Prostate gland (tissue), 2 donors: ENCODE results near the gene TMEM30A. TPM values are rescaled to one million over a fixed set of nuclear protein-coding genes. Genes with fewer than 3 reads are reported as not detected.
A peak's percentile ranks its signal among the peaks of the same experiment; 100 is the strongest.

ENCODE experiments used
- DNase-seq: peaks from one replicate; pipeline ENCODE4 v3.0.0-alpha.2; 2019; ENCODE audit warnings: low spot score
- H3K27ac ChIP-seq, 2 donors: fragments of 200-600 bp; sonication (generic); 2 replicates each; pipeline ENCODE4 v1.5.1; 2017 to 2019
- H3K27me3 ChIP-seq: fragments of 200-600 bp; sonication (generic); replicated peaks from 2 replicates; pipeline ENCODE4 v1.5.1; 2019; ENCODE audit not compliant: insufficient read depth
- H3K36me3 ChIP-seq, 2 donors: fragments of 200-600 bp; sonication (generic); 1 replicate in 1 of 2; 2 replicates in 1 of 2; pipeline versions ENCODE4 v1.5.1 to v1.8.1; 2017 to 2019
- H3K4me1 ChIP-seq: fragments of 200-600 bp; sonication (generic); replicated peaks from 2 replicates; pipeline ENCODE4 v1.5.1; 2019
- H3K4me3 ChIP-seq, 2 donors: fragments of 200-600 bp; sonication (generic); 2 replicates each; pipeline ENCODE4 v1.5.1; 2017 to 2019
- H3K9me3 ChIP-seq: fragments of 200-600 bp; sonication (generic); 2 replicates; pipeline ENCODE4 v1.5.1; 2017
- CTCF ChIP-seq, 4 experiments: fragments of 200-600 bp in 2 of 4; fragments of 450-650 bp in 2 of 4; sonication (generic) in 2 of 4; IDR thresholded peaks; 1 replicate in 3 of 4; 2 replicates in 1 of 4; pipeline ENCODE4 v1.5.1; 2016 to 2019; ENCODE audit warnings: antibody characterized with exemption in 4 of 4, mild to moderate bottlenecking in 2 of 4, moderate library complexity in 2 of 4
- POLR2A ChIP-seq: fragments of 450-650 bp; IDR thresholded peaks from one replicate; pipeline ENCODE4 v1.6.1; 2016; ENCODE audit warnings: antibody characterized with exemption, mild to moderate bottlenecking
- POLR2AphosphoS5 ChIP-seq: sonication (generic); formaldehyde crosslinking; IDR thresholded peaks from one replicate; pipeline ENCODE4 v1.6.1; 2017; ENCODE audit warnings: antibody characterized with exemption
- WGBS: methylation state at CpG from one replicate; pipeline ENCODE4 v1.1.5; 2018; 5-methylcytosine and 5-hydroxymethylcytosine counted together
- intact Hi-C: fragments of 100-400 bp; cut with DNase I; formaldehyde crosslinking; loops from one replicate; pipeline ENCODE4 v1.14.2; 2022
- total RNA-seq, 2 donors: library from RNA; depleted of rRNA; stranded (reverse); fragments of >200 nt; gene quantifications; one replicate each; pipeline ENCODE4 v1.1.0, GENCODE V29; 2016

TMEM30A gene
- total RNA-seq, 2 donors from 2014 or later = 60.5 to 82.3 TPM

- no peaks in the 10 kb centered on the region for H3K36me3 ChIP-seq
- peak within 1 kb of the TSS; percentile 37 to 38 for H3K4me3 ChIP-seq
- H3K27me3 ChIP-seq = peaks cover 3% of the 10 kb centered on the region
- WGBS = under 1% methylated on average over 64 of the region's 64 CpGs
- no peak for TF ChIP-seq CTCF (IDR thresholded peaks at IDR 0.05)
- peak; percentile 14 for TF ChIP-seq POLR2A
- TF ChIP-seq POLR2AphosphoS5 = peak; percentile 39
- H3K27ac ChIP-seq = peak within 1 kb of the TSS; percentile 41 to 60
- H3K4me1 ChIP-seq = no peaks in the 10 kb centered on the region
- intact Hi-C loops = loop anchor here (2.0 to 5.0 kb wide), 3 partner anchors 795 to 1349 kb away; no protein-coding TSS in a partner anchor
- no peaks in the 10 kb centered on the region for H3K9me3 ChIP-seq
- DNase-seq = peak; percentile 83
Measured at GRCh38 chr6:75205776-75206575, 78.6 kb downstream of the TMEM30A start, which contains the start of gene COL12A1. COL12A1 (minus strand) TSS chr6:75206053; CDS start chr6:75202792, 3,261 bp downstream.

GRCh38 chr6:75204959-75205775 is 79.4 kb downstream of the TMEM30A start:
- H3K9me3 ChIP-seq = no peaks in the 10 kb centered on the region
- WGBS = under 1% methylated on average over 47 of the region's 47 CpGs
- no peaks in the 10 kb centered on the region for H3K36me3 ChIP-seq
- no peak for TF ChIP-seq POLR2AphosphoS5
- no peak for TF ChIP-seq CTCF (IDR thresholded peaks at IDR 0.05)
- TF ChIP-seq POLR2A = no peak
- H3K27me3 ChIP-seq = peaks cover 3% of the 10 kb centered on the region
- intact Hi-C loops = loop anchor here (2.0 to 5.0 kb wide), 4 partner anchors 108 to 1348 kb away; no protein-coding TSS in a partner anchor
- peak overlapping the region; percentile 41 to 60 for H3K27ac ChIP-seq
- H3K4me1 ChIP-seq = no peaks in the 10 kb centered on the region
- H3K4me3 ChIP-seq = peak overlapping the region; percentile 37 to 38
- DNase-seq = no peak

- Histone ChIP-seq H3K4me1 (no peaks in the 10 kb centered on the region), H3K4me3 (peak overlapping the region; percentile 37 to 38), H3K36me3 (no peaks in the 10 kb centered on the region), H3K9me3 (no peaks in the 10 kb centered on the region), H3K27ac (peak overlapping the region; percentile 41 to 60), H3K27me3 (peaks cover 3% of the 10 kb centered on the region)
- TF ChIP-seq CTCF (IDR thresholded peaks at IDR 0.05) (peak; percentile 24 to 71 (median 61)), POLR2AphosphoS5 (peak; percentile 14), POLR2A (no peak)
- DNase-seq = peak; percentile 49
- under 1% methylated on average over 35 of the region's 35 CpGs for WGBS
- intact Hi-C loops = loop anchor here (2.0 to 5.0 kb wide), 2 partner anchors 107 to 794 kb away; no protein-coding TSS in a partner anchor
Measured at GRCh38 chr6:75204217-75204958, 80.2 kb downstream of the TMEM30A start.

GRCh38 chr6:75203721-75204120 is 80.9 kb downstream of the TMEM30A start:
- peaks cover 3% of the 10 kb centered on the region for H3K27me3 ChIP-seq
- TF ChIP-seq POLR2AphosphoS5 = no peak
- TF ChIP-seq POLR2A = no peak
- TF ChIP-seq CTCF (IDR thresholded peaks at IDR 0.05) = no peak
- no peak overlapping the region for H3K27ac ChIP-seq
- no peak overlapping the region for H3K4me3 ChIP-seq
- H3K4me1 ChIP-seq = no peaks in the 10 kb centered on the region
- no peaks in the 10 kb centered on the region for H3K9me3 ChIP-seq
- 9% methylated on average over 5 of the region's 5 CpGs for WGBS
- intact Hi-C loops = loop anchor here (2.0 to 5.0 kb wide), 2 partner anchors 106 to 793 kb away; no protein-coding TSS in a partner anchor
- no peaks in the 10 kb centered on the region for H3K36me3 ChIP-seq
- no peak for DNase-seq

Other genes with a start within 250 kb of the TMEM30A start
- gene COL12A1, start 78.7 kb downstream of the TMEM30A start, total RNA-seq = 10 to 100 TPM in 1 of 2 donors, 1 to 10 TPM in 1; 8.6 to 40.6 TPM
- 100 to 1,000 TPM; 136 to 724 TPM for gene COX7A2, start 41.0 kb downstream of the TMEM30A start, total RNA-seq
- gene FILIP1, start 209.0 kb upstream of the TMEM30A start, total RNA-seq = 1 to 10 TPM; 2.1 to 3.3 TPM